ENCODE measurements around the gene RGN.
"Not testable (repeated sequence)": the region's sequence is repeated elsewhere in the genome, so short reads cannot be mapped to it uniquely, and the experiment has no call there.

RGN gene

DNA sequence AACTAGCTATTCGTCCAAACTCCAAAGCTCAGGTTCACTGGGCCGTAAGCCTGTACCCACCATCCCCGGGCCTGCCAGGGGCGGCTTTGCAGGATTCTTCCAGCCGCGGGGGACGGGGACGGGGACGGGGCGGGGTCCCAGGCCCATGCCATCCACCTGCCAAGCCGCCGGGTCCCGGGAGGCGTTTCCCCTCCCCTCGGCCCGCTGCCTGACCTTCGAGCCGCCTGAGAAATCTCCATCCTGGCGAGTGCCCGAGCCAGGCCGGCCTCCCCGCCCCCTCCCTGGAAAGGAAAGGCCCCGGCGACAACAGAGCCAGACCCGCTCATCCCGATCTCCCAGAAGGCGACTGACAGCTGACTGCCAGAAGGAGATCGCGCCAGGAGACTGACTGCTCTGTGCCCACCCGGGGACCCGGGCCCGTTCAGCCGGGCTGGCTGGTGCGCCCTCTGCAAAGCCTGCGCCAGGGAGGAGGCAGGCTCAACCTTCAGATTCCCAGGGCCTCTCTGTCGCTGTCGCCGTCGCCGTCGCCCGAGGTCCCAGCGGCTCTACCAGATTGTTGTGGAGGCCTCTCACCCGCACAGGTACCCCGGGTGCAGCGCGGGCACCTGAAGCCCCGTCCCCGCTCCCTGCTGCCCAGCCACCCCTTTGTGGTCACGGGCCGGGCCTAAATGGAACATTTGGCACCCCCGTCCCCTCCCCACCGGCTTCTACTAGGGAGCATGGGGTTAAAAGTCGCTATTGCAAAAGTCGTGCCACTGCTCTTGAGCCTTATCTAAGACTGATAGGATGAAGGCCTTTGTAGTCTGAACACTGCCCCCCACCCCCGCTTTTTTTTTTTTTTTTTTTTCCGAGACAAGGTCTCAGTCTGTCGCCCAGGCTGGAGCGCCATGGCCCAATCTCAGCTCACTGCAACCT lies at the start of gene RGN:
RGN (plus strand) TSS at position 315 of the 915 bp plus-strand sequence. CDS start 2,702 bp downstream, outside the sequence.
- no peak for DNase-seq (ENCODE audit: low read depth)

DNA sequence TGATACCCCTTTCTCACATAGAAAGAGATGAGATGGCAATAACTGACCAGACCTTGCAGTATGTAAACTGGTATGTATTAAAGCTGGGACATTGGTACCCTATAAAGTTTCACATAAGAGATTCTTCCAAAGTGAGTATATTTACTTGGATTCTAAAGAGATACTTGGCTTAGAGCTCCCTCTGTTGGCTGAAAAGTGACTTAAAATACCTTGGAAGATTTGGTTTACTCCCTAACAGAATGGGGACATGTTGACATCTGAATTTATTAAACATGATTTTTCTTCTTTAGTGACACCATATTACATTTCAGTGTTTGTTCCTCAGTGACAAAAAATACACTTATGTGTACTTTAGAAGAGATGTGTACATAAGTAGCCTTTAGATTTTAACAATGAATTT lies 47.9 kb upstream of the RGN start:
- DNase-seq (ENCODE audit: low read depth) = peak; percentile 36

DNA sequence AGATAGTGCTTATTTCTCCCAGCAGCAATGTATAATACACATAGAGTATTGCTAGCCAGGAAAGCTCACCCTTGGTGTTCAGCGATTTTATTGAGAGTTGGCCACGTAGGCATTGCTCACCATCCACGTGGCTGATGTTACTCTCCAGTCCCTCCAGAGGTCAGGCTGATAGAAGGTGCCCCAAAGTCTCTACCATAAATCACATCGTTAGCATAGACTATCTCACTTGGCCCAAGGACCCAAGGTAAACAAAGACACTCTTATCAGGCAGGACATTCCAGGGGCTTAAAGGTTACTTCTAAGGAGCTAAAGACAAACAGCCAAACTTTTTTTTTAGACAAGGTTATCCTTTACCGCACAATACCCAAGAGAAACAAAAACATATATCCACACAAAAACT lies 30.3 kb upstream of the RGN start:
- no peak for DNase-seq (ENCODE audit: low read depth)

DNA sequence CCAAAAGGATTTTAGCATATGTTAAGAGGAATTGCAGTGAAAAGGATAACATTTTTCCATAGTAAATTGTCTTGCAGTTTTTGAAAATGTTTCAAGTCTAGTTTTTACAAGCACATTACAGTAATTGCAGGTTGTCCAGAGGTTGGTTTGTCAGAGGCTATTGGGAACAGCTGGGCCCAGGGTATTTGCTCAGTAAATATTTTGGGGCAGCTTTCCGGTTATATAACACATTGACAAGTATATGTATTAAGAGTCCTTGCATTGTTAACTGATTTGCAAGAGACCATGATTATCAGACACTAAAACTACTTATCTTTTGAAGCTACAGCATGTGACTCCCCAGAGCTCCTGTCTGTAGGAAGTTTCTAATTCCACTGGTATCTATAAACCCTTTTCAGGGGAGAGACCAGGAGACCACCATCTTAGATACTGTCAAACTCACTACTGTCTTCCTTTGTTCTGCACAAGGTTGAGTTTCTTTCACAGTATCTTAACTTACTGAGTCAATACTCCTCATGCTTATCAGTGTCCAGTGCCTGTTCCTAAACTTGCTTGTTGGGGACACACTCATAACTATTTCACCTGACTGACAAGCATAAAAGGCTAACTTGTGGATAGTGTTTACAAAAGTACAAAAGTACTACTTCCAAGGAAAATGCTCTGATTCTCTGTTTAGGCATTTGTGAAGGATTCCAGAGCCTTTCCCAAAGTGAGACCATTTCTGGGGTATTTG lies 18.9 kb upstream of the RGN start:
- DNase-seq (ENCODE audit: low read depth) = no peak

DNA sequence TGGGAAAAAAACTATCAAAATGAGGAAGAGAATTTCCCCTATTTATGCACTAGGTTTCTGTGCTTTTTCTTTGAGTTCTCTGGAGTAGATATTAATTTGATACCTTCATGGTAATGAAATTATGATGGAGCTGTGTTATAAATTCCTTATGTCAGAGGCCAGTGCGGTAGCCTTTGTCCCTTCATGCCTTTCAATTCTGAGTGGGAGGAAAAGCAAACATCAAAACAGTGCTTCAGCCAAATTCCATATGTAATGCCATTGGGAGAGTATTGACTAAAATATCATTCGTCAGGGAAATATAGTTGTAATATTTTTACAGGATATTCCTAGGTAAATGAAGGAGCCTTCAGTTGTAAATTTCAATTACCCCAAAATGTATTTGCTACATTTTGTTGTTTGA lies 17.5 kb upstream of the RGN start:
- no peak for DNase-seq (ENCODE audit: low read depth)

DNA sequence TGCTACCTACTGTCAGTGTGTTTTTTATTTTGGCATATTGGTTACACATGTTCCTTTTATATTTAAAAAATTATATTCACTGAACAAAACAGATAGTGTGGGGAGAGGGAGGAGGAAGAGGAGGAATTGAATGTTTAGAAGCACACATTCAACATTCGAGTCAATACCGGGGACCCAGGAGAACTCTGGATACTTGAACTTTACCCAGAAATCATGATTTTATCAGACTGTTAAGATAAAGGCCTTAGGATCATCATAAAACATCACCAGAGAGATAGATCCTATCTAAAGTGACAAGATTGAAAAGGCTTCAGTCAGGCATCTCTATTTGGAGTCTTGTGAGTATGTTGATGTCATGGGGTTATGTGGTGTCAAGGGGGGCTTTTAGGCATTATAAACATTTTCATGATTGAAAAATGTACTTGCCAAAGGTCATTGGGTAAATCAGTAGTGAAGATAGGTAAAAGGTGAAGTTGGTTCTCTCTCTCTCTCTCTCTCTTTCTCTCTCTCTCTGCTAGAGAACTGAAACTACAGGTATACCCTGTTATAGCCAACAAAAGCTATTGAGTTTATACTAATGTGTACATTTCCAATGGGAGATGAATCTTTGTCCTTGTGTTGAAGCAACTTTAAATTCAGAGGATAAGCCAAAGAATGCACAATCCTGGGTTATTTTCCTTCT lies 16.9 kb upstream of the RGN start:
- DNase-seq (ENCODE audit: low read depth) = no peak

DNA sequence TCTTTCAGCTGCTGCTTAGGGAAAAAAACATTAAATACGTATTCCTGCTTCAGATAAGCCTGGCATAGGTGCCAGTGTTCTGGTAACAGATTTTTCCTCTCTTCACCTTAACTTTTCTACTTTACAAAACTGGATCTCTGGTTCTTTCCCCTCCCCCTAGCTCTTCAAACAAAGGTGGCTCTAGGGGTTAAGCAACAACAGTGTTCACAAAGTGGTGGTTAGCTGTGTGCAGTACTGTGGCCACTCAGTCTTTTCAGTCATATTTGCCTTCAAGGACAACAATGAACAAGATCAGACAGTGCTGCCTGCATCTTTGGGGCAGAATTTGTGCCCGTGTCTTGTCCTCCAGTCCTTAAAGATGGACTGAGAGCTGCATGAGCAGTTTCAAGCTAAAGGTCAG lies 15.1 kb upstream of the RGN start:
- DNase-seq (ENCODE audit: low read depth) = no peak

DNA sequence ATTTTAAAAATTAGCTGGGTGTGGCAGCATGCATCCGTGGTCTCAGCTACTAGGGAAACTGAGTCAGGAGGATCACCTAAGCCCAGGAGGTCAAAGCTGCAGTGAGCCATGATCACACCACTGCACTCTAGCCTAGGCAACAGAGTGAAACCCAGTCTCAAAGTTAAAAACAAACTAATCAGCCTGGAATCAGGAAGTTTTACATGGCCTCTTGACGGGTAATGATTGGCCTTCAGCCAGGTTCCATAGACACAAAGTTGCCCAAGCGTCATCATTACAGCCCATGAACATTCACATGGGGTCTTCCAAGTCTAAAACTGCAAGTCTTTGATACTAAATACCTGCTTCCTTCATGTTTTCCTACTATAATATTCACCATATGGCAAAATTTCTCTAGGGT lies 10.0 kb upstream of the RGN start:
- DNase-seq (ENCODE audit: low read depth) = no peak

DNA sequence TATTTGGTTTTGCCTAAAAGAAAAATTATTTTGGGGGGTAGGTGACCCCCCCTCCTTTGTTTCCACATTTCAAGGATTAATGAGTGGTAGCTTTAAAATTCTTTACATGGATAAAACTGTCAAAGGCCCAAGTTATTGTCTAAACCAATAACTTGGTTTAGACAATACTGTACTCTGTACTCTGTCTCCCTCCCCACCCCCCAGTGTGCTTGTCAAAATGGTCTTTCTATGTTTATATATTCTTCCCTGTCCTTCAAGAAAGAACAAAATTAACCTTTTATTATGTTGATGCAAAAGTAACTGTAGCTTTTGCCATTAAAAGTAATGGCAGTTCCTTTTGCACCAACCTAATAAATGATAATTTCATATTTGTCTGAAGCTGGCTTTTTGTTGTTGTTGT lies 9.5 kb upstream of the RGN start:
- DNase-seq (ENCODE audit: low read depth) = no peak

DNA sequence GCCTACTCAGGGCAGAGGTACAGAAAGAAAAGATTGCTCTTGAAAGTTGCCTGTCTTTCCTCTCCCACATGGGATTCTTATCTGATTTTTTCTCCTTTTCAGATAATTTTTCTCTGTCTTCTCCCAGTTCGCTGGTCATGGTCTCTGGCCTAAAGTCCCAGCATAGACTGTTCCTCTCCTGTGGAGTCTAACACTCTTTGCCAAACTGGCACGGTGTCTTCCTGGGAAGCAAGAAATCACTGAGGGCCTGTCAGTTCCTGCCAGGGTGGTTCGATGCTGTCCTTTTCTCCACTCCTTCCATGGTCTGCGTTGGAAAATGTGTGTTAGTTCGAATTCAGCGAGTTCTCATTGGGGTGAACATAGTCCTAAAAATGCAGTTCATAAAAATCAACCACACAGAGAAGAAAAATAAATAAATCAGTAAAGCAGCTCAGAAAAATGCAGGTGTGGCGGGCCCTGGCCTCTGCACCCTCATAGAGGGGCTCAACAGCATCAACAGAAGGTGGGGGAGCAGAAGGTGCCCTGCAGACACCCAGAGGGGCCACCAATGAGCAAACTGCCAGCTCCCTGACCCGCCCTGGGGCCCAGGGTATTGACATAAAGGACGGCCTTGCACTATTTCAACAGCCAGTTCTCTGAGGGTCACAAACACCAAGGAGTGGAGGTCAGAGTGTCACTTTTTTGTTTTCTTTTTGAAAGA lies 2.1 kb downstream of the RGN start:
- no peak for DNase-seq (ENCODE audit: low read depth)

DNA sequence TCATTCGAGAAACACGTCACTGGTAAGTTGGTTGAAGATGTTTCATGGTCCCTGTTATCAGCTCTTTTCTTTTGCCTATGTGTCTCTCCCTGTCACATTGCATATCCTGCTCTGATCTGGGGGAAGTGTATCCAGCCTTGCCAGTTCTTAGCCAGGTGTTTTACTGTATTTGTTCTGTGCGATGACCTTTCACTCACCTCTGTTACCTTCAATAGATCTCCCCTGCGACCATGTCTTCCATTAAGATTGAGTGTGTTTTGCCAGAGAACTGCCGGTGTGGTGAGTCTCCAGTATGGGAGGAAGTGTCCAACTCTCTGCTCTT lies 2.6 kb downstream of the RGN start:
- DNase-seq (ENCODE audit: low read depth) = no peak

DNA sequence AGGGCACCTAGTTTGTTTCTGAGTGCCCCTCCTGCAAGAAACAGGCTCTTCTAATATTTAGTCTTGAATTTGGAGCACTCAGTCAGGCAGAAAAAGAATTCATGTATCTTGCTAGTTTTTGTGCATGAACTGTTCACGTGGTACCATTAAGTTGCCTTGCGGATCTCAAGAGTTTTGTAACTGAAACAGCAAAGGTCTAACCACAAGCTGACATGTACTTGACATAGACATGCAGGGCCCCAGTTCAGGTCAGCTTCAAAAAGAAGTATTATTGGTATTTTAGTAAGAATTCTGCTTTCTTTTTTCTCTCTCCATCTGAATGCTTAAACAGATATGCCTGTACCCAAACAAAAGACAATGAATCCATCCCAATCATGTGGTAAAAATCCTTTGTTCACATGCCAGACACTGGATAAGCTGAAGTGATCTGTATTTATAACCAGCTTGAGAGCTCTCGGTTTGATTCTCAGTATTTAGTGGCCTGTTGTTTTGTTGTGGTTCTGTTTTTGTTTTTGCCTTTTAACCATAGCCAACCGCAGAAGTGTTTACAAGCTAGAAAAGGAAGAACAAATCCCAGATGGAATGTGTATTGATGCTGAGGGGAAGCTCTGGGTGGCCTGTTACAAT lies 13.0 kb downstream of the RGN start:
- DNase-seq (ENCODE audit: low read depth) = no peak

DNA sequence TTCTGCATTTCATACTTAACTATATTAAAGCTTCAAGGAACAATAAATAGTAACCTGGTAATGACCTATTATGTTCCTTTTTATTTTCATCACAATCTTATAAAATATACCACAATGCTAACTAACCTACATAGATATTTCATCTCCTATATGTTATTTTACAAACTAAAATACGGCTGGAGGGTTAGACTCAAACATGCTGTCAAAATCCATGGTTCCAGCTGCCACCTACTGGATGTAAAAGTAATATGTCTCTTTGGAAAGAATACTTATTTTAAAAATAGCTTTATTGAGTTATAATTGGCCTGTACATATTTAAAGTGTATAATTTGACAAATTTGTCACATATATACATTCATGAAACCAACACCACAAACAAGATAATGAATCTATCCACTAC lies 15.0 kb downstream of the RGN start:
- no peak for DNase-seq (ENCODE audit: low read depth)

DNA sequence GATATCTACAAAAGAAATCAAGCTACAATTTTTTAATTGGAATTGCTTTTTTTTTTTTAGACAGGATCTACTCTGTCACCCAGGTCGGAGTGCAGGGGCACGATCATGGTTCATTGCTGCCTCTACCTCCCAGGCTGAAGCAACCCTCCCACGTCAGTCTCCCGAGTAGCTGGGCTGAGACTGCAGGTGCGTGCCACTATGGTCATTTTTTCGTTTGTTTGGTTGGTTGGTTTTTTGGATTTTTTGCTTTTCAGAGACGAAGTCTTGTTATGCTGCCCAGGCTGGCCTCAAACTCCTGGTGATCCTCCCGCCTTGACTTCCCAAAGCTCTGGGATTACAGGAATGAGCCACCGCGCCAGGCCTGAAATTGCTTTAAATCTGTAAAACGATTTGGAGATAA lies 15.6 kb downstream of the RGN start:
- DNase-seq (ENCODE audit: low read depth) = no peak

DNA sequence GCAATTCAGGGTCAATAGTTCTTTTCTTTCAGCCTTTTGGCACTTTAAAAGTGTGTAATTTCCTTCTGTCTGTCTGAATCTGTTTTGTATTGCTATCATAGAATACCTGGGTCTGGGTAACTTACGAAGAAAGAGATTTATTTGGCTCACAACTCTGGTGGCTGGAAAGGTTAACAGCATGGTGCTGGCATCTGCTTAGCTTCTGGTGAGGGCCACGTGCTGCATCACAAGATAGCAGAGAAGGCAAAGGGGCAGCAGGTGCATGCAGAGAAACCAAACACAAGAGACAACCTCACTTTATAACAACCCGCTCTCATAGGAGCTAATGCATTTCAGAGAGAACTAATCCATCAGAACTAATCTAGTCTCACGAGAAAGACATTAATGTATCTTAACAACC lies 18.8 kb downstream of the RGN start:
- DNase-seq (ENCODE audit: low read depth) = no peak

DNA sequence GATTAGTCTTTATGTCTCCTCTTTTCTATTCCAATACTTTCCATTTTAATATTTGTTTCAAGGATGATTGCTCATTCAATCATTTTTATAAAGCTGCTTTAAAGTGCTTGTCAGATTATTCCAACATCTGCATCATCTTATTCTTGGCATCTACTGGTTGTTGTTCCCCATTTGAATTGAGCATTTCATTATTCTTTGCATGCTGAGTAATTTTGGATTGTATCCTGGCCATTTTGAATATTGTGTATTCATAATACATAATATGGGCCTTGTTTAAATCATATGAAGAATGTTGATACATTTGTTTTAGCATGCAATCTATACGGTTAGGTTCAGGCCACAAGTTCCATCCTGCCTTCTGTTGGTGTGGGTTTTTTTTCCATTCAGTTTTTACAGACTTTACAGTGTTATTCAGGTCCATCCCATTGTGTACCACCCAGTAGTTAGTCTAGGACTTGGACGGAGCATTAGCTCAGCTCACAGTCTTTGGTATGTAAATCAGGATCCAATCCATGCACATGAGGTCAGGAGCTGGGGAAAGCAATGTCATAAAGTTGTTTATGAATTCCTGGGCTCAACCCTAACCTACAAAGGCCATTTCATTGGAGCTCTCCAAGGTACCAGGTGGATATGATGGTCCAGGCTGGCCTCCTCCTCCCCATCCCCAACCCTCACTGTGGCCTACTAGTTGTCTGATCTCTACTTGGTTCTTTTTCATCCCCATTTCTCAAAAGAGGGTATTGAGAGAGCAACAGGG lies 20.3 kb downstream of the RGN start:
- DNase-seq (ENCODE audit: low read depth) = no peak

DNA sequence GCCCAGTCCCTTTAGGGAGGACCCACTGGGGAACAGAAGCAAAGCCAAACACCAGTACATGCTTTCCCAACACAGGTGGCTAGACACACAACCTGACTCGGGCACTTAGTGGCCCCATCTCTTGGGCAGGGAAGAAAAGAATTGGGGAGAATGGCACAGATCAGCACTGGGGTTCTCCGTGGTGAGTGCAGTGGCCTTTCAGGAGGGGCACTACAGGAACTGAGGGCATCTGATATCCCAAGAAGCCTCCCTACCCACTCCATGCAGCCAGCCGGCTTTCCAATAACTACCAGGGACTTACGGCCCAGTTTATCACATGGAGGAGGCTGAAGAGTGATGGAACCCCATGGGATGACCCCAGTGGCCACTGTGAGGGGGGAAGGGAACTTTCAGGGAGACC lies 23.0 kb downstream of the RGN start:
- no peak for DNase-seq (ENCODE audit: low read depth)

DNA sequence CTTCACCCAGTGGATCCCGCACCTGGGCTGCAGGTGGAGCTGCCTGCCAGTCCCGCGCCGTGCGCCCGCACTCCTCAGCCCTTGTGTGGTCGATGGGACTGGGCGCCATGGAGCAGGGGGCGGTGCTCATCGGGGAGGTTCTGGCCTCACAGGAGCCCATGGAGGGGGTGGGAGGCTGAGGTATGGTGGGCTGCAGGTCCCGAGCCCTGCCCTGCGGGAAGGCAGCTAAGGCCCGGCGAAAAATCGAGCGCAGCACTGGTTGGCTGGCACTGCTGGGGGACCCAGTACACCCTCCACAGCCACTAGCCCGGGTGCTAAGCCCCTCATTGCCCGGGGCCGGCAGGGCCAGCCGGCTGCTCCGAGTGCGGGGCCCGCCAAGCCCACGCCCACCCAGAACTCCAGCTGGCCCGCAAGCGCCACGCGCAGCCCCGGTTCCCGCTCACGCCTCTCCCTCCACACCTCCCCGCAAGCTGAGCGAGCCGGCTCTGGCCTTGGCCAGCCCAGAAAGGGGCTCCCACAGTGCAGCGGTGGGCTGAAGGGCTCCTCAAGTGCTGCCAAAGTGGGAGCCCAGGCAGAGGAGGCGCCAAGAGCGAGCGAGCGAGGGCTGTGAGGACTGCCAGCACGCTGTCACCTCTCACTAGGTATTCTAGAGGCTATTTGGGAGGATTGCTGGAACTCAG lies 32.8 kb downstream of the RGN start:
- not testable (repeated sequence) for DNase-seq (ENCODE audit: low read depth)

DNA sequence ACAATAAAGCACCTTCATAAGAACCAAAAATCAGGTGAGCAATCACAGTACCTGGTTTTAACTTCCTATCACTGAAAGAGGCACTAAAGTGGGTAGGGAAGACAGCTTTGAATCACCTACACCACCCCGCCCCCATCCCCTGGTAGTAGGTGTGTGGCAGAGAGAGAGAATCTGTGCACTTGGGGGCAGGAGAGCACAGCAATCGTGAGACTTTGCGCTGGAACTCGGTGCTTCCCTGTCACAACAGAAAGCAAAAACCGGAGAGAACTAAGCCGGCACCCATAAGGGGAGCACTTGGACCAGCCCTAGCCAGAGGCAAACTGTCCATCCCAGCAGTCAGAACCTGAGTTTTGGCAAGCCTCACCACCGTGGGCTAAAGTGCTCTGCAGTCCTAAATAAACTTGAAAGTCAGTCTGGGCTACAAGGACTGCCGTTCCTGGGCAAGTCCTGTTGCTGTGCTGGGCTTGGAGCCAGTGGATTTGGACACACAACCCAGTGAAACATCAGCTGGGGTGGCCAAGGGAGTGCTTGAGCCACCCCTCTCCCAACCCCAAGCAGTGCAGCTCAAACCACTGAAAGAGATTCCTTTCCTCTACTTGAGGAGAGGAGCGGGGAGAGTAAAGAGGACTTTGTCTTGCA lies 34.2 kb downstream of the RGN start:
- DNase-seq (ENCODE audit: low read depth) = no peak

DNA sequence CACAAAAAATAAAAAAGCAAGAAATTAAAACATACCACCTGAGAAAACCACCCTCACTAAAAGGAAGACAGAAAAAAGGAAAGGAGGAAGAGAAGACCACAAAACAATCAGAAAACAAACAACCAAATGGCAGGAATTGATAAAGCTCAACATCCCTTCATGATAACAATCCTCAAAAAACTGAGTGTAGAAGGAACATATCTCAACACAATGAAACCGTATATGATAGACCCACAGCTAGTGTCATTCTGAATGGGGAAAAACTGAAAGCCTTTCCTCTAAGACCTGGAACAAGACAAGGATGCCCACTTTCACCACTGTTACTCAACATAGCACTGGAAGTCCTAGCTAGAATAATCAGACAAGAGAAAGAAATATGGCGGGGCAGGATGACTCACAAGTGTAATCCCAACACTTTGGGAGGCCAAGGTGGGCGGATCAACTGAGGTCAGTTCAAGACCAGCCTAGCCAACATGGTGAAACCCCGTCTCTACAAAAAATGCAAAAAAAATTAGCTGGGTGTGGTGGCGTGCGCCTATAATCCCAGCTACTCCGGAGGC lies 38.4 kb downstream of the RGN start:
- DNase-seq (ENCODE audit: low read depth) = not testable (repeated sequence)

Data from GM04504 (cell line).